Measurements from ENCODE around the gene MCF2L.

The MCF2L gene

DNA sequence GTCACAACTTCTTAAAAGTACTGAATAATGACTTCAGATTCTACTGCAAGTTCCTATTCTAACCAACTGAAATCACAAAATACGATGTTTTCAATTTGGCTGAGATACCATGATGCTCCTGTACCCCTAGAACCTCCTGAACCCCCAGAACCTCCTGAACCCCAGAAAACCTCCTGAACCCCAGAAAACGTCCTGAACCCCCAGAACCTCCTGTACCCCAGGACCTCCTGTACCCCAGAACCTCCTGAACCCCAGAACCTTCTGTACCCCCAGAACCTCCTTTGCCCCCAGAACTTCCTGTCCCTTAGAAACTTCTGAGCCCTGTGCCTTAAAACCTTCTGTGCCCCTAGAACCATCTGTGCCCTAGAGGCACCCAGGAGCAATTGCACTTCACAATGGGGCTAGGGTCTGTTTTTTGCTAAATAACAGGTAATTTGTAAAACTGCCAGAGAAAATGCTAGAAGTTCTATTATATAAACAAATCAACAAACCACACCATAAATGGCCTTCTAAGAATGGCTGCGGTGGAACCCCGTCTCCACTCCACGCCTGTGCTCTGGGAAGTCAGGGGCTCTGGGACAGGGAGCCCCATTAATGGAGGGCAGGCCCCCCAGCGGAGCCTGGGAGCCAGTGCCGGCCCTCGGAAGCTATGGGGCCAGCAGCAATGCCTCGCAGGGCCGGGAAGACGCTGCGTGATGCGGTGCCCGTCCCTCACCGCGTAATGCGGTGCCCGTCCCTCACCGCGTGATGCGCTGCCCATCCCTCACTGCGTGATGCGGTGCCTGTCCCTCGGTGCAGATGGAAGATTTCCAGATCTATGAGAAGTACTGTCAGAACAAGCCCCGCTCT, 115.3 kb downstream of the MCF2L start:
- H3K79me1 ChIP-seq (replicated peaks; ENCODE audit: low read length, poor library complexity, severe bottlenecking), result no peaks in the 10 kb centered on the region
- H2BK5ac ChIP-seq (ENCODE audit: low read depth, low read length, poor library complexity, severe bottlenecking), result no peak overlapping the region
- no peak overlapping the region for H4K91ac ChIP-seq (ENCODE audit: low read length)
- no peak overlapping the region for H3K9ac ChIP-seq (ENCODE audit: low read length)
- H2AK5ac ChIP-seq (ENCODE audit: low read length, severe bottlenecking), result no peak overlapping the region
- no peak overlapping the region for H3K4ac ChIP-seq (ENCODE audit: low read depth in 1 of 2, low read length in 2 of 2)
- H2BK12ac ChIP-seq (ENCODE audit: low read length in 2 of 2), result no peak overlapping the region
- no peak overlapping the region for H3K4me2 ChIP-seq (ENCODE audit: low read length, poor library complexity, severe bottlenecking)
- no peak for DNase-seq
- H3K27ac ChIP-seq (ENCODE audit: low read length, poor library complexity, severe bottlenecking), result no peak overlapping the region
- no peak overlapping the region for H2BK120ac ChIP-seq (ENCODE audit: low read depth, low read length)
- H3K23ac ChIP-seq (ENCODE audit: low read length in 2 of 2), result no peak overlapping the region
- no peak overlapping the region for H4K8ac ChIP-seq (ENCODE audit: low read length)
- H2AFZ ChIP-seq (ENCODE audit: low read depth, low read length), result no peak overlapping the region
- H3K4me3 ChIP-seq (ENCODE audit: insufficient read depth in 1 of 2, low read depth in 1 of 2, low read length in 2 of 2), result peak overlapping the region in 1 of 2 experiments; percentile 34
- no peaks in the 10 kb centered on the region for H3K36me3 ChIP-seq (ENCODE audit: control insufficient read depth in 1 of 2, insufficient read depth in 2 of 2, low read depth in 1 of 2, low read length in 2 of 2)
- whole genome bisulfite sequencing, result 92% methylated on average over 25 of the region's 25 CpGs
- H3K9me3 ChIP-seq (ENCODE audit: control insufficient read depth, low read length), result no peaks in the 10 kb centered on the region
- H3K4me1 ChIP-seq (ENCODE audit: control insufficient read depth, insufficient read depth, low read depth, low read length), result peaks cover 2% of the 10 kb centered on the region
- H3K27me3 ChIP-seq (ENCODE audit: control insufficient read depth in 1 of 2, insufficient read depth in 1 of 2, low read length in 2 of 2), result peaks cover 5 to 25% of the 10 kb centered on the region in 2 experiments
- no peak overlapping the region for H3K14ac ChIP-seq (ENCODE audit: low read length in 2 of 2)
- H2BK15ac ChIP-seq (ENCODE audit: low read depth, poor library complexity, severe bottlenecking), result no peak overlapping the region
- H3K18ac ChIP-seq (ENCODE audit: low read depth in 1 of 2, low read length in 2 of 2), result no peak overlapping the region

GRCh38 chr13:113084943-113085540, 116.0 kb downstream of the MCF2L start:
- H3K18ac ChIP-seq (ENCODE audit: low read depth in 1 of 2, low read length in 2 of 2), result no peak overlapping the region
- no peak overlapping the region for H2BK5ac ChIP-seq (ENCODE audit: low read depth, low read length, poor library complexity, severe bottlenecking)
- H3K27ac ChIP-seq (ENCODE audit: low read length, poor library complexity, severe bottlenecking), result no peak overlapping the region
- no peak overlapping the region for H2BK15ac ChIP-seq (ENCODE audit: low read depth, poor library complexity, severe bottlenecking)
- peaks cover 11 to 24% of the 10 kb centered on the region in 2 experiments for H3K27me3 ChIP-seq (ENCODE audit: control insufficient read depth in 1 of 2, insufficient read depth in 1 of 2, low read length in 2 of 2)
- no peak overlapping the region for H2BK12ac ChIP-seq (ENCODE audit: low read length in 2 of 2)
- no peak overlapping the region for H3K4me3 ChIP-seq (ENCODE audit: insufficient read depth in 1 of 2, low read depth in 1 of 2, low read length in 2 of 2)
- DNase-seq, result no peak
- 88% methylated on average over 24 of the region's 24 CpGs for WGBS
- no peak overlapping the region for H3K23ac ChIP-seq (ENCODE audit: low read length in 2 of 2)
- H3K9ac ChIP-seq (ENCODE audit: low read length), result no peak overlapping the region
- no peak overlapping the region for H2AK5ac ChIP-seq (ENCODE audit: low read length, severe bottlenecking)
- H4K8ac ChIP-seq (ENCODE audit: low read length), result no peak overlapping the region
- H4K91ac ChIP-seq (ENCODE audit: low read length), result no peak overlapping the region
- no peak overlapping the region for H3K4ac ChIP-seq (ENCODE audit: low read depth in 1 of 2, low read length in 2 of 2)
- no peak overlapping the region for H2BK120ac ChIP-seq (ENCODE audit: low read depth, low read length)
- peaks cover 0 to 2% of the 10 kb centered on the region in 2 experiments for H3K36me3 ChIP-seq (ENCODE audit: control insufficient read depth in 1 of 2, insufficient read depth in 2 of 2, low read depth in 1 of 2, low read length in 2 of 2)
- peaks cover 2% of the 10 kb centered on the region for H3K4me1 ChIP-seq (ENCODE audit: control insufficient read depth, insufficient read depth, low read depth, low read length)
- H3K79me1 ChIP-seq (replicated peaks; ENCODE audit: low read length, poor library complexity, severe bottlenecking), result no peaks in the 10 kb centered on the region
- H3K9me3 ChIP-seq (ENCODE audit: control insufficient read depth, low read length), result no peaks in the 10 kb centered on the region
- no peak overlapping the region for H2AFZ ChIP-seq (ENCODE audit: low read depth, low read length)
- peak overlapping the region in 1 of 2 experiments; percentile 38 for H3K14ac ChIP-seq (ENCODE audit: low read length in 2 of 2)
- no peak overlapping the region for H3K4me2 ChIP-seq (ENCODE audit: low read length, poor library complexity, severe bottlenecking)

GRCh38 chr13:113086031-113086750, 117.2 kb downstream of the MCF2L start:
- DNase-seq, result no peak
- no peak overlapping the region for H2AFZ ChIP-seq (ENCODE audit: low read depth, low read length)
- H3K36me3 ChIP-seq (ENCODE audit: control insufficient read depth in 1 of 2, insufficient read depth in 2 of 2, low read depth in 1 of 2, low read length in 2 of 2), result peaks cover 0 to 2% of the 10 kb centered on the region in 2 experiments
- H3K4me2 ChIP-seq (ENCODE audit: low read length, poor library complexity, severe bottlenecking), result no peak overlapping the region
- no peak overlapping the region for H2BK120ac ChIP-seq (ENCODE audit: low read depth, low read length)
- H3K23ac ChIP-seq (ENCODE audit: low read length in 2 of 2), result no peak overlapping the region
- peaks cover 2% of the 10 kb centered on the region for H3K4me1 ChIP-seq (ENCODE audit: control insufficient read depth, insufficient read depth, low read depth, low read length)
- H3K9ac ChIP-seq (ENCODE audit: low read length), result no peak overlapping the region
- H2BK12ac ChIP-seq (ENCODE audit: low read length in 2 of 2), result no peak overlapping the region
- no peaks in the 10 kb centered on the region for H3K9me3 ChIP-seq (ENCODE audit: control insufficient read depth, low read length)
- H3K4ac ChIP-seq (ENCODE audit: low read depth in 1 of 2, low read length in 2 of 2), result no peak overlapping the region
- no peak overlapping the region for H3K4me3 ChIP-seq (ENCODE audit: insufficient read depth in 1 of 2, low read depth in 1 of 2, low read length in 2 of 2)
- H4K8ac ChIP-seq (ENCODE audit: low read length), result no peak overlapping the region
- no peak overlapping the region for H2BK5ac ChIP-seq (ENCODE audit: low read depth, low read length, poor library complexity, severe bottlenecking)
- H3K14ac ChIP-seq (ENCODE audit: low read length in 2 of 2), result no peak overlapping the region
- H3K79me1 ChIP-seq (replicated peaks; ENCODE audit: low read length, poor library complexity, severe bottlenecking), result no peaks in the 10 kb centered on the region
- H3K27me3 ChIP-seq (ENCODE audit: control insufficient read depth in 1 of 2, insufficient read depth in 1 of 2, low read length in 2 of 2), result peaks cover 12 to 13% of the 10 kb centered on the region in 2 experiments
- H4K91ac ChIP-seq (ENCODE audit: low read length), result no peak overlapping the region
- H3K18ac ChIP-seq (ENCODE audit: low read depth in 1 of 2, low read length in 2 of 2), result no peak overlapping the region
- H3K27ac ChIP-seq (ENCODE audit: low read length, poor library complexity, severe bottlenecking), result no peak overlapping the region
- H2BK15ac ChIP-seq (ENCODE audit: low read depth, poor library complexity, severe bottlenecking), result no peak overlapping the region
- 66% methylated on average over 30 of the region's 32 CpGs for WGBS
- no peak overlapping the region for H2AK5ac ChIP-seq (ENCODE audit: low read length, severe bottlenecking)

Data from mesenchymal stem cell (in vitro differentiated cells and primary cell).